H4 (cell line): ENCODE data around the gene CNTN5. TPM values are rescaled to one million over a fixed set of nuclear protein-coding genes. Genes with fewer than 3 reads are reported as not detected.

ENCODE experiments used
- DNase-seq: peaks from one replicate; pipeline ENCODE4 v3.0.0-alpha.2; 2015; ENCODE audit warnings: low spot score
- total RNA-seq: library from RNA; depleted of rRNA; stranded (reverse); fragments of >200 nt; shearing (Covaris generic); gene quantifications from 2 replicates; pipeline ENCODE4 v1.2.3, GENCODE V29; 2014

Gene CNTN5
- total RNA-seq, 1 experiment from 2014 or later, result 3.8 TPM

DNA sequence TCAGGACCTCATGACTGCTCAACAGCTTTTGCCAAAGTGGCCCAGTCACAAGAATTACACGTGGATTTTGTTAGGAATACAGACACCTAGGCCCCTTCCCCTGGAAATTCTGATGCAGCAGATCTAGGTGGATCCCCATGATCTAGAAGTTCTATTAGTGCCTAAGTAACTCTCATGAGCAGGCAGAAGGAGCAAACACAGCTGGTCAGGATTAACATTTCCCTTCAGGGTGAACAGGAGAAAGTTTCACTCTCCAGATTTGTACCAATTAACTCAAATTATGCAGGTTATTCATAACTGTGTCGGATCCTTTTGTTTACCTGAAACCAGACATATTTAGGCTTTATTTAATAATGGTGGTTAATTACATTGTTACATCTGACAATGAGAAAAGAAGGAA, 1072.9 kb downstream of the CNTN5 start:
- DNase-seq, result no peak

DNA sequence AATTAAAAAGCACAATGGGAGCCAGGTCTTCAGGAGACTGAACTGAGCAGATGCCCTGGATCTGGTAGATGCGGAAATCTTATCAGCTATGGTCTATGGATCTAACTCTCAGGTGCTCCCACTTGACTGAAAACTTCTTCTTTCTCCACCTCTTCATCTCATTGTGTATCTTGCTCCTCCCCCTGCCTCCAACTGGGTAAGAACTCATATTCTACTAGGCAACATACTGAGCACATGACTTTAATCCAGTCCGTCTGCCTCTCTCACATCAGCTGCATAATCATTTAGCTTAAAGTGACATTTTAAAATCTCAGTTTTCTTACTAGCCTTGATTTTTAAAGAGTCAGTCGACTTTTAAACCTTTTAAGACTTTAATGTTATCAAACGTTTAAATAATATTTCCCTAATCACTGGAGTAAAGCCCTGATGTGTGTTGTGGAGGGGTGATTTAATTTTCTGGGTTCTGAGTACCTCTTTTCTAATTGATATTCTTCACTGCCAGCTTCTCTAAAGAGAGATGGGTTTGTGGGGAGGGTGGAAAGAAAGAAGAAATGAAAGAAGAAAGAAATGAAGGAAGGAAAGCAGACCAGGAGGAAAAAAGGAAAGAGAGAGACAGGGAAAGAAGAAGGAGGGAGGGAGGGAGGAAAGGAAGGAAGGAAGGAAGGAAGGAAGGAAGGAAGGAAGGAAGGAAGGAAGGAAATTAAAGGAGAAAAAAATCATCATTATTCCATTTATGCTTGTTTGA, 1073.5 kb downstream of the CNTN5 start:
- no peak for DNase-seq

DNA sequence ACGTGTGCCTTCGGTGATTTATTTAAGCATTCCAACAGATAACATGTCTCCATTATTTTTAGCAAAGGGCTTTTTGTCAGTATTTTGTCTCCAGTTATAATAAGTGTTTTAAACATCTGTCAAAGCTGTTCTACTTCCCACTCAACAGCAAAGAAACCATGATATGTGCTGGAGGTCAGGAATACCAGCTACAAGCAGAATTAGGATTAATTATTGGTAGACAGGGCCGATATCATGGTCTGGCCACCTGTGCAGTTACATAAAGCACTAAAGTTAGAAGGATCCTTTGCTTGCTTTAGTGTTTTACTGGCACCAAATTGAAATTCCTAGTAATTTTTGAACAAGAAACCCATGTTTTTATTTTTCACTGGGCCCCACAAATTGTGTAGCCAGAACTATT, 1075.1 kb downstream of the CNTN5 start:
- DNase-seq, result no peak

DNA sequence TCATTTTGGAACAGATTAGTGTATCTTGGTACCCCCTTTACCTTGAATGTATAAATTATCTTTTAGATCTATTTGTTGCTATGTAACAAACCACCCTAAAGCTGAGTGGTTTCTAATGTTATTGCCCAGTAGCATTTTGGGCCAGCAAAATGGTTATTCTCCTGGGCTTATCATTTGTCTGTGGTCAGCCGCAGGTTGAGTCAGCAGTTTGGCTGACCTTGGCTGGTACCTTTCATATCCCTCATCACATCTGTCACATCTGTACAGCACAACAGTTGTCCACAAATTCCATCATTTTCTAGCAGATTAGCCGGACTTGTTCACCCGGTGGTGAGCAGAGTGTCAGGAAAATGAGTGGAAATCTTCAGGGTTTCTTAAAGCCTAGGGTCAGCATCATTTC, 1077.8 kb downstream of the CNTN5 start:
- peak; percentile 17 for DNase-seq

DNA sequence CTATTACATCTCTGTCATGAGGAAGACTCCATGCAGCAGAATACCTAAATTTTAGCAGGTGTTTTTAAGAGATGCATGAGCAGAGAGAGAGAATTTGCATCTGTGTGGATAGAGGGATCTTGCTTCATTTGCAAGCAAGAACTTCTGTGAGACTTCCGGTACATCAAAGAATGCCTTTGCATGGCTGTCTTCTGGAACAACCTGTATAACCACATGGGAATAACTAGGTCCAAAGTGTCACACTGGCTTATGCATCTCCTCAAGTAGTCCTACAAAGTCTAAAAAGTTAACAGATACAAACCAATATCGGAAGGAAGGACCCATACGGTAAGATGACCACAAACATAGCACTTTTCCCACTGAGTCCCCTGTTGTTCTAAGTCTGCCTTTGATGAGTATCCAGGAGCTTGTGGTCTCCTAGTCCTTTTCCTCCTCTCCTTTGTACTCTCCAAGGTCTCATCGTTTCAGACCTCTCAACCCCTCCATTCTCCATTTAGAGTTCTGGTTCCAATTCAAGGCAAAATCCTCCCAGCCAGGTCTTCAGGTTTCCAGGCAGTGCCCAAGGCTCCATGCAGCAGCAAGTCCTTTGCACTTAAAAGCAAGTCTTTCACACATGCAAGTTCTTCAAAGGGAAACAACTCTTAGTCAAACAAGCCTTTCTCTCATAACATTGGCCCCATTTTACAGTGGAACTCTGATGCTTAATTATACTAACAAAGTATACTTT, 1084.7 kb downstream of the CNTN5 start:
- no peak for DNase-seq

DNA sequence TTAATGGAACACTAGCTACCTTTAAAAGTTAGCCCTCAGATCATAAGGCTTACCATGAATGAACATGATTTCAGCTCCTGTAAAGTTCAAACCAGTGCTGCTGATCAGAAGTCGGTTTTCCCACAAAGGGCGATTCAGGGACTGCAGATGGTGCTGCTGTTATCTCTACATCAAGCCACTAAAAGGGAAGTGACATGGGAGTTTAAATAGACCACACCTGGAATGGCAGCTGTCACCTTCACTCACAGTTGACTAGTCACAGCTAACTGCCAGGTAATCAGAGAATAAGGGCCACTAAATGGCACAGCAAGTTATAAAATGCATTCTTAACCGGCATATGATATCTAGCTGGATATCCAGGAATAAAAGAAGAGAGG, 1085.2 kb downstream of the CNTN5 start:
- DNase-seq, result no peak

GRCh38 chr11:100119176-100119575, 1098.4 kb downstream of the CNTN5 start:
- no peak for DNase-seq

DNA sequence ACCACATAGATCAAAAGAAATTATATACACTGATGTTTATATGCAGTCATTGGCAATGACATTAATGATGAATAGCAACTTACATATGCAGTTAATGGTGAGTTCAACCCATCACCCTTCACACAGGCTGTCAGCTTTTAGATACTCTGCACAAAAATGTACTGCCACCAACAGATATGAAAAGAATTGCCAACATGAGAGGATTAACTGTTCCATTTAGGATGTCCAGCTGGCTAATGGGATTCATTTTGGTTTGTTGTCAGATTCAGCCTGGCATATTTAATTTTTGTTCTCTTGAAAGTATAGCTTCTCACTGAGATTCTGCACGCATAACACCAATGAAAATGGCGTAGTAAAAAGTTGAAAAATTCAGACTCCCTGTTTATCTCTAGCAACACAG, 1112.4 kb downstream of the CNTN5 start:
- DNase-seq, result no peak

GRCh38 chr11:100141201-100141600, 1120.5 kb downstream of the CNTN5 start:
- DNase-seq, result no peak

- peak; percentile 63 for DNase-seq
These were observed 1131.2 kb downstream of the CNTN5 start for GRCh38 chr11:100151944-100152343.

DNA sequence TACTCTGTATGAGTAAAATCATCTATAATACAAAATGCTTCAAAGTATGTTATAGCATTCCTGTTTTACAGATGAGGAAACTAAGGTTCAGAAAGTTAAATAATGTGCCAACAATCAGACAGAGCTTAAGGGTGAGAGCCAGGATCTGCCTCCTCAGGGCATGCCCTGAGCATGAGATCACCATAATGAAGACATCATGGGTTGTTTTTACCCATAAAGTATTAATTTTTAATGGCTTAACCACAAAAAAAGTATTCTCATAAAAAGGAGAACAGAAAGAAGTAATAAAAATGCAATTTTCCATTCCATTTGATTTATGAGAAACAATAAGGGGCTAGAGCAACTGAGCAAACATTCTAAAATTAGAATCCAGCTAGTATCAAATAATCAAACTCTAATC, 1132.0 kb downstream of the CNTN5 start:
- no peak for DNase-seq

DNA sequence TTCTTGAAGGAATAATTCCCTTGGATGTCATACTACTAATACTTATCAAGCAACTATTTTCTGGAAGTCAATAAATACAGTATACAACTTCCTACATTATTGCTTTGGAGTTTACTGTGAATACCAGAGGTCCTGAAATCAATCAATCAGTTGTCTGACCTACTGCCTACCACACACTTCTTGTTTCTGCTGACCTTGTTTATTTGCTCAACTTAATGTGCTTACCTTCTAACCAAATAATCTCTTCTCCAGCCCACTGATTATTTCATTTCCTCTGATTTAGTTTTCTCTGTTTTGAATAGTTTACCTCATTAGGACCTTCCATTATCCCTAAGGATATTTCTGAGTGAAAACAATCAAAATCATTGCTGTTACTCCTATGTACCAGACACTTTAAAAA, 1142.7 kb downstream of the CNTN5 start:
- no peak for DNase-seq

- DNase-seq, result no peak
These were observed 1154.1 kb downstream of the CNTN5 start for GRCh38 chr11:100174881-100175280.

DNA sequence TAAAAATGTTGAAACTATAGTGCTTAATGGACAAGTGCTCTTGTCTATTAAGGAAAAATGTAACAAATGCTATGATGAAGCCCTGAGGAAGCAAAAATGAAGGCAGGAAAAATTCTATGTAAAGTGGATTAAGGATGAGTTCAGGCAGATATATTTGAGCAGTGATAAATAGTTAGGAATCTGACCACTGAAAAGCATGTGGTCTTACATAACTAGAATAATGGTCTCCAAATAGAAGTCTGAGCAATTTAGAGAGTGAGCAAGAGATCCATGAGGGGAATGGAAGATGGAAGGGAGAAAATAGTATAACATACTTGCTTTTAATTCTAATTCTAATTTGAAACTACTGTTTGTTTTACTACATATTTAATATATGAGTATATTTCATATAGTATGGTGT, 1155.7 kb downstream of the CNTN5 start:
- DNase-seq, result no peak

GRCh38 chr11:100177651-100178050, 1156.9 kb downstream of the CNTN5 start:
- DNase-seq, result no peak

DNA sequence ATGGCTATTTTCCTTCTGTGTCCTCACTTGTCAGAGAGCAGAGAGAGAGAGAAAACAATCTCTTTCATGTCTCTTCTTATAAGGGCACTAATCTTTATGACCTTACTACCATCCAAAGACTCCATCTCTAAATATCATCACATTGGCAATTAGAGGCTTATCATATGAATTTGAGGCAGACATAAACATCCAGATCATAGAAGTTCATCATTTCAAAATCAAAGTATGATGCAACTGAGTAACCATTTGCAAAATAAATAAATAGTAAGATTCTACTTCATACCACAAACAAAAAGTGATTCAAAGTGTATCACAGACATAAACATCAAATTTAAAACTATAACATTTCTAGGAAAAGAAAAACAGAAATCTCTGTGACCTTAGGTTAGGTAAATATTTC, 1161.6 kb downstream of the CNTN5 start:
- no peak for DNase-seq

GRCh38 chr11:100182927-100183326, 1162.2 kb downstream of the CNTN5 start:
- peak; percentile 12 for DNase-seq

DNA sequence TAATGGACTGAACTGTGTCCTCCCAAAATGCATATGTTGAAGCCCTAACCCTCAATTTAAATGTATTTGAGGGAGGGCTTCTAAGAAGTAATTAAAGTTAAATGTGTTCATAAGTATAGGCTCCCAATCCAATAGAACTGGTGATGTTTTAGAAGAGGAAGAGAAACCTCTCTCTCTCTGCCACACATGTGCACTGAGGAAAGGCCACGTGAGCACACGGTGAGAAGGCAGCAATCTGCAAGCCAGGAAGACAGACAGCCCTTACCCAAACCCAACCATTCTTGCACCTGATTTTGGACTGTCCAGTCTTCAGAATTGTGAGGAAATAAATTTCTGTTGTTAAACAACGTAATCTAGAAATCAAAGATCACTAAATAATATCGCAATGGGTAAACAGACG, 1164.8 kb downstream of the CNTN5 start:
- no peak for DNase-seq

GRCh38 chr11:100188137-100188783, 1167.5 kb downstream of the CNTN5 start:
- no peak for DNase-seq

DNA sequence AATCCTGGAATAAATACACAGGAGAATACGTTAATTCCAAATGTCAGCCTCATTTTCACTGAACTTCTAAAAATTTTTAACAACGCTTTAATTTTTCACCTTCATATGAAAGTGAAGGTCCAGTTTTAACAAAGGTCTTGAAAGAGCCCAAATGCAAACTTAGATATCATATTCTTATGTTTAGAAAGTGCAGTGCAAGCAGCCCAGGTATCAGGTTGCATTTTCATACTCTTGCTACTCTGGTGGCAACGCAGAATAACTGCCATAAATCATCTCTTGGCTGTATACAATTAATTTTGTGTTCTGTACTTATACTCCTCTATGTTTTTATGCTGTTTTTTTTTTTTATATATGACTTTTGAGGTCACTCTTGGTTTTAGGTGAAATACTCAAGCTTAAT, 1169.6 kb downstream of the CNTN5 start:
- no peak for DNase-seq

- DNase-seq, result no peak
These were observed 1171.4 kb downstream of the CNTN5 start for GRCh38 chr11:100192181-100192580.

- DNase-seq, result no peak
These were observed 1183.0 kb downstream of the CNTN5 start for GRCh38 chr11:100203789-100204188.

- no peak for DNase-seq
These were observed 1185.2 kb downstream of the CNTN5 start for GRCh38 chr11:100205926-100206325.
